KMS-11 (cell line): ENCODE measurements around the gene RGS3.

Source experiments
- H2AFZ ChIP-seq: fragments of 200-600 bp; sonication (generic); 2 replicates; pipeline ENCODE4 v1.6.1; 2016; ENCODE audit warnings: antibody characterized with exemption, mixed run types, low read depth
- H3K27ac ChIP-seq: fragments of 200-600 bp; sonication (generic); 2 replicates; pipeline ENCODE4 v1.6.1; 2016; ENCODE audit warnings: mild to moderate bottlenecking, mixed run types
- H3K27me3 ChIP-seq: fragments of 200-600 bp; sonication (generic); 2 replicates; pipeline ENCODE4 v1.6.1; 2017; ENCODE audit warnings: mild to moderate bottlenecking, low read depth, mixed run types, moderate library complexity; ENCODE audit not compliant: insufficient read depth
- H3K36me3 ChIP-seq: fragments of 200-600 bp; sonication (generic); 2 replicates; pipeline ENCODE4 v1.6.1; 2017; ENCODE audit warnings: mild to moderate bottlenecking, mixed run types; ENCODE audit not compliant: insufficient read depth
- H3K4me1 ChIP-seq: fragments of 200-600 bp; sonication (generic); 2 replicates; pipeline ENCODE4 v1.6.1; 2016; ENCODE audit warnings: mild to moderate bottlenecking, low read depth, mixed run types; ENCODE audit not compliant: poor library complexity, severe bottlenecking
- H3K4me2 ChIP-seq: fragments of 200-600 bp; sonication (generic); 2 replicates; pipeline ENCODE4 v1.7.0; 2016; ENCODE audit warnings: mild to moderate bottlenecking, mixed run types
- H3K4me3 ChIP-seq: fragments of 200-600 bp; sonication (generic); IDR thresholded peaks from 2 replicates; pipeline ENCODE4 v1.6.1; 2017; ENCODE audit warnings: low read depth, low read length, mixed read lengths; ENCODE audit not compliant: insufficient read depth
- H3K79me2 ChIP-seq: fragments of 200-600 bp; sonication (generic); 2 replicates; pipeline ENCODE4 v1.6.1; 2016; ENCODE audit warnings: low read depth, mixed run types; ENCODE audit not compliant: insufficient read depth
- H3K9ac ChIP-seq: fragments of 200-600 bp; sonication (generic); 2 replicates; pipeline ENCODE4 v1.6.1; 2016; ENCODE audit warnings: mild to moderate bottlenecking, mixed run types
- H4K20me1 ChIP-seq: fragments of 200-600 bp; sonication (generic); 2 replicates; pipeline ENCODE4 v1.6.1; 2016; ENCODE audit warnings: mild to moderate bottlenecking, mixed run types; ENCODE audit not compliant: insufficient read depth
- TF ChIP-seq, protein P1 (sequence below): fragments of 200-600 bp; sonication (generic); conservative IDR thresholded peaks from 2 replicates; pipeline ENCODE4 v1.6.1; 2017; ENCODE audit warnings: low read depth, mild to moderate bottlenecking, antibody characterized with exemption, low read length, moderate library complexity, mixed read lengths

Gene RGS3

DNA sequence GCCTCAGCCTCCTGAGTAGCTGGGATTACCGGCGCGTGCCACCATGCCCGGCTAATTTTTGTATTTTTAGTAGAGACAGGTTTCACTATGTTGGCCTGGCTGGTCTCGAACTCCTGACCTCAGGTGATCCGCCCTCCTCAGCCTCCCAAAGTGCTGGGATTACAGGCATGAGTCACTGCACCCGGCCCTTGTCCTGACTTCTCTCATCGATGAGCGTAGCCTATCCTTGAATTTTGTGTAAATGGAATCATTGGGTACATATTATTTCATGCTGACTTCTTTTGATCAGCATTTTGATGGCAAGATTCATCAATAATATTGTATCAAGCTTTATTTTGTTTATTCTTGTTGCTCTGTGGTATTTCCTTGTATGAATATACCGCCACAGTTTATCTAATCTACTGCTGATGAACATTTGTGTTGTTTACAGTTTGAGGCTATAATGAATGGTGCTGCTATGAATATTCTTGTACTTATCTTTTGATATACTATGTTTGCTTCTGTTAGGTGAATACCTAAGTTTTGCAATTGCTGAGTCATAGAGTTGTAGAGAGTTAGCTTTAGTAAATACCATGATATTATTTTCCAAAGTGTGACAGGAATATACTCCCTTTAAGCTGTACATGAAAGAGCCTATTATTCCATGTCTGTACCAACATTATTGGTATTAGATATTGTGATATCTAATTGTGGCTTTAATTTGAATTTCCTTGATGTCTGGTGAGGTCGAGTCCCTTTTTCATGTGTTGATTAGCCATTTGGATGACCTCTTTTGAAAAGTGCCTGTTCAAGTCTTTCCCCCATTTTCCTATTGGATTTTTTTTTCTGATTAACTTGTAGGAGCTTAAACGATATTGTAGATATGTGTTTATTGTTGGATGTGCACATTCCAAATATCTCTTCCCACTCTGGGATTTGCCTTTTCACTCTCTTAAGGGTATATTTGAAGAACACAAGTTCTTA, 107.5 kb downstream of the RGS3 start:
- H3K4me2 ChIP-seq = no peak overlapping the region
- no peaks in the 10 kb centered on the region for H4K20me1 ChIP-seq
- no peak overlapping the region for H3K4me3 ChIP-seq
- no peak overlapping the region for H2AFZ ChIP-seq
- no peaks in the 10 kb centered on the region for H3K4me1 ChIP-seq
- H3K27ac ChIP-seq = no peak overlapping the region
- H3K36me3 ChIP-seq = no peaks in the 10 kb centered on the region
- no peak overlapping the region for H3K9ac ChIP-seq
- no peaks in the 10 kb centered on the region for H3K79me2 ChIP-seq
- TF ChIP-seq, protein P1, sequence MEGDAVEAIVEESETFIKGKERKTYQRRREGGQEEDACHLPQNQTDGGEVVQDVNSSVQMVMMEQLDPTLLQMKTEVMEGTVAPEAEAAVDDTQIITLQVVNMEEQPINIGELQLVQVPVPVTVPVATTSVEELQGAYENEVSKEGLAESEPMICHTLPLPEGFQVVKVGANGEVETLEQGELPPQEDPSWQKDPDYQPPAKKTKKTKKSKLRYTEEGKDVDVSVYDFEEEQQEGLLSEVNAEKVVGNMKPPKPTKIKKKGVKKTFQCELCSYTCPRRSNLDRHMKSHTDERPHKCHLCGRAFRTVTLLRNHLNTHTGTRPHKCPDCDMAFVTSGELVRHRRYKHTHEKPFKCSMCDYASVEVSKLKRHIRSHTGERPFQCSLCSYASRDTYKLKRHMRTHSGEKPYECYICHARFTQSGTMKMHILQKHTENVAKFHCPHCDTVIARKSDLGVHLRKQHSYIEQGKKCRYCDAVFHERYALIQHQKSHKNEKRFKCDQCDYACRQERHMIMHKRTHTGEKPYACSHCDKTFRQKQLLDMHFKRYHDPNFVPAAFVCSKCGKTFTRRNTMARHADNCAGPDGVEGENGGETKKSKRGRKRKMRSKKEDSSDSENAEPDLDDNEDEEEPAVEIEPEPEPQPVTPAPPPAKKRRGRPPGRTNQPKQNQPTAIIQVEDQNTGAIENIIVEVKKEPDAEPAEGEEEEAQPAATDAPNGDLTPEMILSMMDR = no peak
- no peaks in the 10 kb centered on the region for H3K27me3 ChIP-seq

DNA sequence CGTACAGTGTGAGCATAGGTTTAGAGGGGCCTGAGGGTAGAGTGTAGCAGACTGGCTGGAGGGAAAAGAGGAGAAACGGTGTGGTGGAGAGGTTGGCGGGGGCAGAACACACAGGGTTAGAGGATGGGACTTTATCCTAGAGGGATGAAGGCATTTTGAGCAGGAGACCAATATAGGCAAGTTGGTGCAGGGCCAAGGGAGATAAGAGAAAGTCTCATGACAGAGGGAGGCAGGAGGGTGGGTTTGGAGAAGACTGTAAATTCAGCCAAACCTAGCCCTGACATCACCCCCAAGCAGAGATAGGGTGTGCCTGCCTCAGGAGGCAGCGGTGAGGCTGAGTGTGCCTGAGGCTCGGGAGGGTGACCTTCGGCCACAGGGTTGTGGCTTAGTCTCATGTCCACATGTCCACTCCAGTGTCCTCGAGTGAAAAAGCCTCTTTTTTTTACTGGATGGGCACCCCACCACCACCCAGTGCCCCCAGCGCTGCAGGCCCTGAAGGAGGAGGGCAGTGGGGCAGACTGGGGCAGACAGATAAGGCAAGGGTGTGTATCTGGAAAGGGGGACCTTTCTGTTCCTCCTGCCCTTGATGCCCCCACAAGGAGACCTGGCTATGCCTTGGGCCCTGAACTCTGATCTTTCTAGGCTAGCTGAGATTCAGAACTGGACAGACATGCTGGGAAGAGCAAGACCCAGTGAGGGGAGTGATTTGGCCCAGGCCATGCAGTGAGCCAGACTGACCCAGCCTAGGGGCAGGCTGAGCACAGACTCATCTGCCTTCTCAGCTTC, 108.7 kb downstream of the RGS3 start:
- Histone ChIP-seq H3K79me2 (no peaks in the 10 kb centered on the region), H3K27me3 (no peaks in the 10 kb centered on the region), H3K9ac (no peak overlapping the region), H3K4me2 (no peak overlapping the region), H3K36me3 (no peaks in the 10 kb centered on the region), H4K20me1 (no peaks in the 10 kb centered on the region), H2AFZ (no peak overlapping the region), H3K27ac (no peak overlapping the region), H3K4me3 (no peak overlapping the region), H3K4me1 (no peaks in the 10 kb centered on the region)
- TF ChIP-seq, protein P1 = no peak

DNA sequence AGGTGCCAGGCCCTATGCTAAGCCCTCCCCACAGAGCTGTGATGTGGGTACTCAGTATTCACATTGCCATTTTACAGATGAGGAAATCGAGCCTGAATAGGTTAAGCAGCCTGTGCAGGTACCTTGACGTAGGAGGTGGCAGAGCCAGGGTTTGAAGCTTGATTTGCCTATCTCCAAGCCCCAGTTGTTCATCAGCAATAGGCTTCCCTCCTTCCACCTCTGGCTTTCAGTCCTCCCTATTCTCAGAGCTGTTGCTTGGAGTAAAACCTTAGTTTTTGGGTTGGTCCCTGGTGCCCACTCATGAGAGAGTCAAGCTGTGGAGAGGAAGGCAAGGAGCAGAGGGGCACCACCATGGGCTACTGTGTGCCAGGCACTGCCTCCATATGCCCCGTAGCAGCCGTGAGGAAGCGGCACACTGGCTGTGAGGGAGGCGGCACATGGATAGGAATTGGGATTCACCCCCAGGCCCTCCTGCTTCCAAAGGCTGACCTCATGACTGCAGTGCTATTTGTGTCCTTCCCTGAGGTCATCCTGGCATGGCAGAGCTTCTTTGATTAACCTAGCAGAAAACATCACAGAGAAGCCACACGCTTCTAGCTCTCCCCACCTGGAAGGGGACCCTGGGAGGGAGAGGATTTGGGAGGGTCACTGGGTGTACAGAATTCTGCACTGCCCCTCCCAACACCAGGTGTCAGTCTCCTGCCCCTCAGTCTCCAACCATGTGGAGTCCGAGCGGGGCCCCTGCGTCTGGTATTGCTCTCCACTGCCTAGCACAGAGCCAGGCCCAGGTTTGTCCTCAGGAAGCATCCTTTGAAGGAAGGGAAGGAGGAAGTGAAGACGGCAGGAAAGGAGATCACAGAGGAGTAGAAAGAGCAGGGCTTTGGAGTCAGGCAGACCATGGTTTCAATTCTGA, 109.8 kb downstream of the RGS3 start:
- H3K9ac ChIP-seq = no peak overlapping the region
- no peaks in the 10 kb centered on the region for H3K27me3 ChIP-seq
- H3K27ac ChIP-seq = no peak overlapping the region
- no peaks in the 10 kb centered on the region for H3K79me2 ChIP-seq
- no peaks in the 10 kb centered on the region for H3K36me3 ChIP-seq
- H2AFZ ChIP-seq = no peak overlapping the region
- no peak overlapping the region for H3K4me2 ChIP-seq
- peaks cover 8% of the 10 kb centered on the region for H3K4me1 ChIP-seq
- TF ChIP-seq, protein P1 = no peak
- H4K20me1 ChIP-seq = no peaks in the 10 kb centered on the region
- H3K4me3 ChIP-seq = no peak overlapping the region

DNA sequence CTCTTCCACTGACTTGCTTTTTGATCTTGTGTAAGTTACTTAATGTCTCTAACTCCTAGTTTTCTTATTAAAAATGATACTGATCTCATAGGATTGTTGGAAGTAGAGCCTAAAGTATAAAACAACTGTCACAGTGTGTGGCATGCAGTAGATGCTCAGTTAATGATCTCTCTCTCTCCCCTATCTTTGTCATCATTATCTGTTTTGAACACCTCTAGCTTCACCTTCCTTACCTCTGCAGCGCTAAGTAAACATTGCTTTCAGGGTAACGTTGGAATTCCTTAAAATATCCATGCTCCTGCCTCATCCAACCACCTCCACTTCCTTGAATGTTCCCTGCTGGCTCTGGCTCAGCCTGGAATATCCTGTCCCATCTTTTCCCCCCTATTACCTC, 110.4 kb downstream of the RGS3 start:
- no peaks in the 10 kb centered on the region for H3K36me3 ChIP-seq
- no peak overlapping the region for H2AFZ ChIP-seq
- peaks cover 15% of the 10 kb centered on the region for H3K4me1 ChIP-seq
- no peaks in the 10 kb centered on the region for H3K79me2 ChIP-seq
- no peak overlapping the region for H3K27ac ChIP-seq
- no peaks in the 10 kb centered on the region for H3K27me3 ChIP-seq
- H3K4me2 ChIP-seq = no peak overlapping the region
- no peaks in the 10 kb centered on the region for H4K20me1 ChIP-seq
- no peak overlapping the region for H3K9ac ChIP-seq
- H3K4me3 ChIP-seq = no peak overlapping the region
- TF ChIP-seq, protein P1 = no peak
